Activated naive CD4-positive, alpha-beta T cell treated with anti-CD3 and anti-CD28 coated beads, Interleukin-2, amount 10 ng/mL, durations not matched to agents 7 days and 5 days (primary cell): ENCODE data around the gene THY1.
"Not testable (repeated sequence)": the region's sequence is repeated elsewhere in the genome, so short reads cannot be mapped to it uniquely, and the experiment has no call there.

Source experiments
- CTCF ChIA-PET: fragments of 350-600 bp; sonication (Branson Sonifier 250); formaldehyde crosslinking; loops from one replicate; lab custom pipeline; 2021; ENCODE audit warnings: antibody characterized with exemption; lab: Charles Lee
- DNase-seq: peaks from one replicate; pipeline ENCODE4 v3.0.0-alpha.2; 2020
- H3K27ac Mint-ChIP-seq: one replicate; pipeline ENCODE4 v1.8.0; 2021; ENCODE audit warnings: mild to moderate bottlenecking, moderate library complexity, mixed read lengths
- H3K27me3 Mint-ChIP-seq: one replicate; pipeline ENCODE4 v1.8.0; 2021; ENCODE audit warnings: mild to moderate bottlenecking, mixed read lengths
- H3K36me3 Mint-ChIP-seq: one replicate; pipeline ENCODE4 v1.8.0; 2021; ENCODE audit warnings: mixed read lengths
- H3K4me1 Mint-ChIP-seq: one replicate; pipeline ENCODE4 v1.8.0; 2021; ENCODE audit warnings: mixed read lengths
- H3K4me3 Mint-ChIP-seq: one replicate; pipeline ENCODE4 v1.8.0; 2021; ENCODE audit warnings: mild to moderate bottlenecking, moderate library complexity, mixed read lengths
- H3K9me3 Mint-ChIP-seq: one replicate; pipeline ENCODE4 v1.8.0; 2021; ENCODE audit warnings: mixed read lengths

THY1 gene

DNA sequence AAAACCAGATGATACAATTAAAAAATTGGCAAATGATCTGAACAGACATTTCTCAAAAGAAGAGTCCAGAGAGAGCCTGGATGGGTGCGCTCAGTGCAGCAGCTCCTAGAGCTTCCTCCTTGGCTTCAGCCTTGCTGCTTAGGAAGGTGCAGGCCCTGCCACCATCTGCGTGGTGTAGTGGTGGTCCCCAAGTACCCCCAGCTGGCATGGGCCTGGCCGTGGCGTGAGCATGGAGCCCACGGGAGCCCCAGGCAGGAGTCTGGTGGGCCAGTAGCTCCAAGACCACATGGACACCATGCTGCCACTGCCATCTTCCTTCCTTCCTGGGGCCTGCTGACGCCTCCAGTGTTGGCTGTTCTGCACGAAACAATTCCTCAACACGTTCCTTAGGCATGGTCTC is 20.5 kb downstream of the THY1 start:
- H3K4me3 Mint-ChIP-seq = no peak overlapping the region

DNA sequence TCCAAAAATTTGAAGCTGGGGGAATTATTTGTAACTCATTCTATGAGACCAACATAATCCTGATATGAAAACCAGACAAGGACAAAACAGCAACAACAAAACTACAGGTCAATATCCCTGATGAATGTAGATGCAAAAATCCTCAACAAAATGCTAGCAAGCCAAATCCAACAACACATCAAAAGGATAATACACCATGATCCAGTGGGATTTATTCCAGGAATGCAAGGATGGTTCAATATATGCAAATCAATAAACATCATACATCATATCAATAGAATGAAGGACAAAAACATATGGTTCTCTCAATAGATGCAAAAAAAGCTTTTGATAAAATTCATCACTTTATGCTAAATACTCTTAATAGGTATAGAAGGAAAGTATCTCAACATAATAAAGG is 22.1 kb downstream of the THY1 start:
- CTCF ChIA-PET = no interaction called here
- Mint-ChIP-seq H3K36me3 (peaks cover 4% of the 10 kb centered on the region), H3K9me3 (peaks cover 20% of the 10 kb centered on the region), H3K27ac (no peak overlapping the region), H3K27me3 (peaks cover 26% of the 10 kb centered on the region), H3K4me1 (no peaks in the 10 kb centered on the region), H3K4me3 (no peak overlapping the region)
- no peak for DNase-seq

More for the DNA sequence above, 20.5 kb downstream of the THY1 start:
- peaks cover 4% of the 10 kb centered on the region for H3K36me3 Mint-ChIP-seq
- DNase-seq = no peak
- H3K27ac Mint-ChIP-seq = no peak overlapping the region
- CTCF ChIA-PET = interaction anchor here (1.4 kb wide), 1 partner anchor 22 kb away, joined by 4 read pairs; no protein-coding TSS in a partner anchor
- peaks cover 18% of the 10 kb centered on the region for H3K9me3 Mint-ChIP-seq
- H3K27me3 Mint-ChIP-seq = peaks cover 22% of the 10 kb centered on the region
- H3K4me1 Mint-ChIP-seq = no peaks in the 10 kb centered on the region

DNA sequence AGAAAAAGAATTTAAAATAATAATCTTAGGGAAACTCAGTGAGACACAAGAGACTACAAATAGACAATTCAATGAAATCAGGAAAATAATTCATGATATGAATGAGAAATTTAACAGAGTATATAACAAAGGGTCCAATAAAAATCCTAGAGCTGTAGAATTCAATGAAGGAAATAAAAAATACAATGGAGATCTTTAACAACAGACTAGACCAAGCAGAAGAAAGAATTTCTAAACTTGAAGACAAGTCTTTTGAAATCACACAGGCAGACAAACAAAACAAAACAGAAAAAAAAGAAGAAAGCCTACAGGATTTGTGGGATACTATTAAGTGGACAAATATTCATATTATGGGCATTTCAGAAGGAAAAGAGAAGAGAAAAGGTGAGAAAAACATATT is 25.2 kb downstream of the THY1 start:
- Mint-ChIP-seq H3K9me3 (peaks cover 20% of the 10 kb centered on the region), H3K36me3 (peaks cover 4% of the 10 kb centered on the region), H3K4me3 (no peak overlapping the region), H3K4me1 (no peaks in the 10 kb centered on the region), H3K27me3 (peaks cover 39% of the 10 kb centered on the region), H3K27ac (no peak overlapping the region)
- CTCF ChIA-PET = no interaction called here
- DNase-seq = no peak

DNA sequence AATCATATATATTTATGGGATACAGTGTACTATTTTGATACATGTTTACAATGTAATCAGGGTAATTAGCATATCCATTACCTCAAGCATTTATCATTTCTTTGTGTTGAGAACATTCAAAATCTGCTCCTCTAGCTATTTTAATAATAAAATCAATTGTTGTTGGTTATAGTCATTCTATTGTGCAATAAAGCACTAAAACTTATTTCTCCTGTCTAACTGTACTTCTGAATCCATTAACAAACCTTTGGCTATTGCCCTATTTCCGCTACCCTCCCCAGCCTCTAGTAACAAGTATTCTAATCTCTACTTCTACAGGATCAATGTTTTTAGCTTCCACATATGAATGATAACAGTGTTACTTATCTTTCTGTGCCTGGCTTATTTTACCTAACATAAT is 26.1 kb downstream of the THY1 start:
- Mint-ChIP-seq H3K4me3 (no peak overlapping the region), H3K9me3 (peaks cover 20% of the 10 kb centered on the region), H3K27me3 (peaks cover 38% of the 10 kb centered on the region), H3K4me1 (no peaks in the 10 kb centered on the region), H3K27ac (no peak overlapping the region), H3K36me3 (peaks cover 4% of the 10 kb centered on the region)
- CTCF ChIA-PET = no interaction called here
- DNase-seq = no peak

DNA sequence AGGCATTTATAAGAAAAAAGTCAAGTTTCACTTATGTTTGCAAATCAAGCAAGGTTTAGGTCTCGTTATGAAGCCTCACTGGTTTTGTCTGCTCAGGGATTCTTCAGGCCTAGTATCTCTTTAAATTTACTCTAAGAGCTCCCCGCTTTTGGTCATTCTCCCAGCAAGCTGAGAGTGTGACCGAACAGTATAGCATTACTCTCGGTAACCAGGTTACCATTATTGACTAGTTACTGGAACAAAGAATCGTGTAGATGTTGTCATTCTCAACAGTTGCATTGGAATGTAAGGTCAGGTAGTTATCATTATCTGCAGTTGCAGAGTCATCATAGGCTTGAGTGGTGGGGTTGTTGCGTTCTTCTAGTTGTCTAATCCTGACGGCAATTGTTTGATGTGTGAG is 31.7 kb downstream of the THY1 start:
- Mint-ChIP-seq H3K27ac (no peak overlapping the region), H3K9me3 (no peaks in the 10 kb centered on the region), H3K27me3 (peaks cover 26% of the 10 kb centered on the region), H3K36me3 (no peaks in the 10 kb centered on the region), H3K4me3 (no peak overlapping the region), H3K4me1 (no peaks in the 10 kb centered on the region)
- no peak for DNase-seq
- CTCF ChIA-PET = interaction anchor here (2.5 kb wide), 1 partner anchor 10 kb away, joined by 7 read pairs; the partner anchor contains the start of gene USP2

DNA sequence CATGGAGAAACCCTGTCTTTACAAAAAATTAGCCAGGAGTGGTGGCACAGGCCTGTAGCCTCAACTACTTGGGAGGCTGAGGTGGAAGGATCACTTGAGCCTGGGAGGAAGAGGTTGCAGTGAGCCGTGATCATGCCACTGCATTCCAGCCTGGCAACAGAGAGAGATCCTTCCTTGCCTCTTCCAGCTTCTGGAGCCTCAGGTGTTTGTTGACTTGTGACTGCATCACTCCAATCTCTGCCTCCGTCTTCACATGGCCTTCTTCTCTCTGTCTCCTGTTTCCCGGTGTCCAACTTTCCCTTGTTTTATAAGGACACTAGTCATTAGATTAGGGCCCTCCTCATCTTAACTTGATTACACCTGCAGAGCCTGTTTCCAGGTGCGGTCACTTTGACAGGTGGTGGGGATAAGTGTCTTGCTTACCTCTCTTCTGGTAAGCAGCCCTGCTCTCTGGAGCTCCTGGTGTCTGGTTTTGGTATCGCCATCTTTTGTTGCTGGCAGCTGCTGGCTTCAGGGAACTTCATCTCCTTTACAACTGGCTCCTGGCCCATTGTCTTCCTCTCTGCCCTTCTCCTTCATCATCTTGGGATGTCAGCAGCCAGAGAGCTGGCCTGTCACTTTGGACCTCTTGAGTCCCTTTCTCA is 33.2 kb downstream of the THY1 start:
- peak; percentile 50 for DNase-seq
- Mint-ChIP-seq H3K9me3 (no peaks in the 10 kb centered on the region), H3K4me3 (no peak overlapping the region), H3K27me3 (peaks cover 17% of the 10 kb centered on the region), H3K36me3 (no peaks in the 10 kb centered on the region), H3K27ac (no peak overlapping the region), H3K4me1 (no peaks in the 10 kb centered on the region)
- CTCF ChIA-PET = interaction anchor here (1.3 to 1.4 kb wide), 2 partner anchors 9 to 80 kb away, joined by 3 to 5 read pairs; partner anchors contain the start of gene USP2

DNA sequence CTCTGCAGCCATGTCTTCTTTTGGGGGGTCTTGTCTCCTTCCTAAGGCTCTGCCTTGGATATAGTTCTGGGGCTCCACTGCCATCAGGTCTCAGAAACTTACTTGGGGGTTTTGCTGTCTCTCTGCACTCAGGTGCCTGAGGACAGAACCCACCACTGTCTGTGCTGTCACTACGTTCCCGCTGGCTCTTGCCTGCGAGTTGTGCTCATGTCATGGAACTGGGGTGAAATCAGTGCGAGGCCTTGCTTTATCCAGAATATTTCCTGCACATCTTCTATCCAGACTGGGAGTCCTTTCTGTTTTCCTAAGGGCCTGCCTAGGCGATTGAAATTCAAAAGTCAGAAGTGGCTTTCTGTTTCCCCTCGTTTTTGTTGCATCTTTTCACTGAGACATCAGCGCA is 34.9 kb downstream of the THY1 start:
- no peaks in the 10 kb centered on the region for H3K36me3 Mint-ChIP-seq
- H3K27ac Mint-ChIP-seq = no peak overlapping the region
- no peak overlapping the region for H3K4me3 Mint-ChIP-seq
- H3K27me3 Mint-ChIP-seq = peaks cover 9% of the 10 kb centered on the region
- H3K9me3 Mint-ChIP-seq = no peaks in the 10 kb centered on the region
- no peak for DNase-seq
- H3K4me1 Mint-ChIP-seq = no peaks in the 10 kb centered on the region
- CTCF ChIA-PET = interaction anchor here (0.9 to 1.0 kb wide), 2 partner anchors 13 to 48 kb away, joined by 3 to 4 read pairs; no protein-coding TSS in a partner anchor

DNA sequence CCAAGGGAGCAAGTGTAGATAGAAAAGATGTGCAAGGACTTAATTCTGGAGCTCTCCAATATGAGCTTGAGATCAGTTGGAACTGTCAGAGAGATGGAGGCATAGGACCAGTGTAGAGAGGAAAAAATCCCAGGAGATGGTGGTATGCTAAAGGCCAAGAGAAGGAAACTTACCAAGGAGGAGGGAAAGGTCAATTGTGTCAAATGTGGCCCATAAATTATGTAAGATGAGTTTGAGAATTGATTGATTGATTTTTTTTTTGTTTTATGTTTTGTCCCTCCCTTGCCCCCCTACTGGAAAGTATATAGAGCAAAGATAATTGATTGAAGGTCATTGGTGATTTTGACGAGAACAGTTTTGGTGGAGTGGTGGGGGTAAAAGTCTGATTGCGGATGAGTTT is 38.6 kb downstream of the THY1 start:
- CTCF ChIA-PET = interaction anchor here (0.7 to 2.2 kb wide), 3 partner anchors 10 to 23 kb away, joined by 3 to 7 read pairs (median 4); no protein-coding TSS in a partner anchor
- DNase-seq = no peak
- H3K27me3 Mint-ChIP-seq = peaks cover 20% of the 10 kb centered on the region
- no peaks in the 10 kb centered on the region for H3K9me3 Mint-ChIP-seq
- H3K4me3 Mint-ChIP-seq = no peak overlapping the region
- no peaks in the 10 kb centered on the region for H3K36me3 Mint-ChIP-seq
- H3K4me1 Mint-ChIP-seq = peaks cover 8% of the 10 kb centered on the region
- no peak overlapping the region for H3K27ac Mint-ChIP-seq

DNA sequence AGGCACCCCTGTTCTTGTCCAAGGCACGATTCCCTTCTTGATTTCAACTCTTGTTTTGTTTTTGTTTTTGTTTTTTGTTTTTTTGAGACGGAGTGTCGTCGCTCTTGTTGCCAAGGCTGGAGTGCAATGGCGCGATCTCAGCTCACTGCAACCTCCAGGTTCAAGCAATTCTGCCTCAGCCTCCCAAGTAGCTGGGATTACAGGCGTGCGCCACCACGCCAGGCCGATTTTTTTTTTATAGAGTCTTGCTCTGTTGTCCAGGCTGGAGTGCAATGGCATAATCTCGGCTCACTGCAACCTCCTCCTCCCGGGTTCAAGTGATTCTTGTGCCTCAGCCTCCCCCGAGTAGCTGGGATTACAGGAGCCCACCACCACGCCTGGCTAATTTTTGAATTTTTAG is 40.5 kb downstream of the THY1 start:
- H3K4me1 Mint-ChIP-seq, H3K4me3 Mint-ChIP-seq, DNase-seq, H3K36me3 Mint-ChIP-seq, H3K9me3 Mint-ChIP-seq, H3K27ac Mint-ChIP-seq: not testable (repeated sequence)
- CTCF ChIA-PET = interaction anchor here (1.2 to 17.7 kb wide), 5 partner anchors 8 to 92 kb away, joined by 3 to 184 read pairs (median 7); no protein-coding TSS in a partner anchor
- peaks cover 31% of the 10 kb centered on the region for H3K27me3 Mint-ChIP-seq

DNA sequence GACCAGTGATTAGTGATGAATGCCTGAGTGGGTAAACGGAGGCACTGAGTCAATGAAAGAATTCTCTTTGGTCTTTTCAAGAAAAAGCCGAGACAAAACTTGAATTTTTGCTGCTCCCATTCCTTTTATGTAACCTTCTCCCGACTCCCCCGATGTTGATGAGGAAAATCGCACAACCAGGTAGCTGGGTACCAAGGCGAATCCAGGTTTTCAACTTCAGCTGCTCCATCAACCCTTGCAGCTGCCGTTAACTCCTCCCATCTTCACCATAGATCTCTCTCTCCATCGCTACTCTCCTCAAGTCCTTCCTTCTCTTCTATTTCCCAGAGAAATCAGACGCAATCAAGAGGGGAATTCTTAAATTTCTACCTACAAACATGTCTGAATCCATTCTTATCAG is 40.9 kb downstream of the THY1 start:
- Mint-ChIP-seq H3K27me3 (peaks cover 31% of the 10 kb centered on the region), H3K9me3 (no peaks in the 10 kb centered on the region), H3K36me3 (no peaks in the 10 kb centered on the region), H3K4me1 (peaks cover 8% of the 10 kb centered on the region), H3K27ac (no peak overlapping the region), H3K4me3 (no peak overlapping the region)
- DNase-seq = no peak
- CTCF ChIA-PET = interaction anchor here (1.2 to 17.7 kb wide), 6 partner anchors 10 to 92 kb away, joined by 3 to 184 read pairs (median 7); no protein-coding TSS in a partner anchor

DNA sequence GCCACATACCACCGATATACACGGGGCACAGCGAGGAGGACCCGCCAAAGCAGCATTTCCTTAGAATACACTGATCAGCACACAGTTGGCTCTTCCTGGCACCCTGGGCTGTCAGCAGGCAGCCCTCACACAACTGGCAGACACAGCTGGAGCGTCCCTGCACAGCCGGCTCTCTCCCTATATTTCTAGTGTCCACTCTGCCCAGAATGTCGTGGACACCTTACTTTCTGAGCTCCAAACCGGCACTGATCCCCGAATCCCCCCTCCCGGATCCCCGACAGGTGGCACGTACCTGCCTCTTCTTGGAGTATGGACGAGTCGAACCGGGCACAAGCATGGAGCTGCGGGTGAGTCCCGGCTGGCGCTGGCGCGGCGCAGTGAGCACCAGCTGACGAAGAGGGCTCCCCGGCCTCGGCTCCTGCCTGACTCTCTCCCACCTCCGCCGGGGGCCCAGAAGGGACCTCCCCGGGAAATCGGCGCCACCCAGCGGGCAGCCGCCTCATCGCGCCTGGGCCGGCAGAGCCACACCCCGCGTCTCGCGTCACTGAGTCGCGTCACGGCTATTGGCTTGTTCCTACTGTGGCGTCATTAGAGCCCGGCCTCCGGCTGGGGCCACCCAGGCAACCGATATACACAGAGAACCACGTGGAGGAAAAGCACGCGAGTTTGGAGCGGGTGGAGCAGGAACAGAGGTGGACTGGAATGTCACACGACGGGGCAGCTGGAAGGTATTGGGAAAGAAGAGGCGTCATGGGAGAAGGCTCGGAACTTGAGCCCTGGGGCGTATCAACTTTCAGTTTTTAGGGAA is 41.6 kb downstream of the THY1 start, which contains the start of gene USP2:
Gene USP2 (minus strand): TSS at position 510 of the 808 bp plus-strand sequence. CDS start 8,210 bp downstream, outside the sequence.
- Mint-ChIP-seq H3K4me1 (peaks cover 8% of the 10 kb centered on the region), H3K4me3 (no peak within 1 kb of the TSS), H3K27ac (no peak within 1 kb of the TSS), H3K9me3 (no peaks in the 10 kb centered on the region), H3K36me3 (no peaks in the 10 kb centered on the region), H3K27me3 (peaks cover 34% of the 10 kb centered on the region)
- DNase-seq = peak; percentile 97
- CTCF ChIA-PET = interaction anchor here (0.8 to 17.7 kb wide), 14 partner anchors 9 to 93 kb away, joined by 3 to 184 read pairs (median 6); no protein-coding TSS in a partner anchor

DNA sequence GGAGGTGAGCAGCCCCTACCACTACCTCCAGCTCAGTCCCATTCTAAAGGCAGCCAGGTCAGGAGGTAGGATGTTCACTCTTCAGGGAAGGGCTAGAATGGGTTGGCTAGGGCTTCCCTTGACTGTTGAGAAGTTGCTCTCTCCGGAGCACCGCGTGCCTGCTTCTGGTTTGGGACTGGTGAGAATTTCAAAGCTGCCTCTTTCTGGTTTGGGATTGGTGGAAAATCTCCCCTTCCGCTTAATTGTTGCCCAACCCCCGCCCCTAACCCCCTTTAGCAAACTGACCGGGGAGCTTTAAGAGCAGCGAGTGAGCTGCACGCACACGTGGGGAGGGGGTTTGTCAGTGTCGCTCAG is 42.2 kb downstream of the THY1 start:
- Mint-ChIP-seq H3K27ac (no peak overlapping the region), H3K9me3 (no peaks in the 10 kb centered on the region), H3K36me3 (no peaks in the 10 kb centered on the region), H3K4me1 (peaks cover 8% of the 10 kb centered on the region), H3K4me3 (no peak overlapping the region), H3K27me3 (peaks cover 38% of the 10 kb centered on the region)
- no peak for DNase-seq
- CTCF ChIA-PET = interaction anchor here (0.8 to 17.7 kb wide), 14 partner anchors 9 to 96 kb away, joined by 3 to 184 read pairs (median 6); no protein-coding TSS in a partner anchor

DNA sequence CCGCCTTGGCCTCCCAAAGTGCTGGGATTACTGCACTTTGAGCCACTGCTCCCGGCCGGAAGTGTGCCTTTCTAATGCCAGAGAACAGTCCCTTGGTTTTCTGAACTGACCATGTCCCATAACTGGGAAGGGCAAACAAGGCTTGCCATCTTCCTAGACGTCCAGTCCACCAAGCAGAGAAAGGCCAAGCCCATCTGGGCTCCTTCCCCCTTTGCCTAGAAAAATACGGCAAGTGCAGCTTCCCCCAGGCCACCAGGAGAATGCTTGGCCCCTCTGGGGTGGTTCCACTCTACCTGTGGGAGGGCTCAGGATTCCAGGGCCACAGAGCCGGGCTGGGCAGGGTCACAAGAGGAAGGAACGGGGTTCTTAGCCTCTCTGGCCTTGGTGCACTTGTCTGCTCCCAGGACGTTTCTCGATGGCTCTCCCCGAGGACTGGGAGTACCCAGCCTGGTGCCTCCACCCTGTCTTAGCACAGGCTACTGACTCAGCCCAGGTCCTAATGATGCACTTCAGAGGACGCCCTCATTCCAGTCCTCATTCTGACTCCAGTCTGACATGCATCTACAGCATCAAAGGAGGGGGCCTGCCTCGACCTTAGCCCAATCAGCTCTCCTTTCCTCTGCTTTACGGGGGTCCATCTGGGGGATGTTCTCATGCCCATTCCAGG is 42.7 kb downstream of the THY1 start:
- H3K4me3 Mint-ChIP-seq = no peak overlapping the region
- CTCF ChIA-PET = interaction anchor here (1.0 to 17.7 kb wide), 11 partner anchors 9 to 96 kb away, joined by 3 to 184 read pairs (median 6); no protein-coding TSS in a partner anchor
- H3K36me3 Mint-ChIP-seq = no peaks in the 10 kb centered on the region
- H3K27ac Mint-ChIP-seq = no peak overlapping the region
- DNase-seq = no peak
- peaks cover 41% of the 10 kb centered on the region for H3K27me3 Mint-ChIP-seq
- H3K9me3 Mint-ChIP-seq = no peaks in the 10 kb centered on the region
- peaks cover 8% of the 10 kb centered on the region for H3K4me1 Mint-ChIP-seq
